IMR-90 (cell line): ENCODE measurements around the gene DHX57.

Experiments
- CEBPB ChIP-seq: IDR thresholded peaks from 2 replicates; pipeline ENCODE4 v1.6.1; 2012; ENCODE audit warnings: low read depth, low read length, improper control_type of control experiment
- CTCF ChIP-seq: conservative IDR thresholded peaks from 2 replicates; pipeline ENCODE4 v1.5.1; 2012; ENCODE audit warnings: mild to moderate bottlenecking, low read depth, low read length, improper control_type of control experiment
- POLR2A ChIP-seq: IDR thresholded peaks from 2 replicates; pipeline ENCODE4 v1.6.1; 2012; ENCODE audit warnings: mild to moderate bottlenecking, low read depth, low read length
- RAD21 ChIP-seq: IDR thresholded peaks from 2 replicates; pipeline ENCODE4 v1.6.1; 2012; ENCODE audit warnings: low read length, improper control_type of control experiment

GRCh38 chr2:38828460-38828859 lies 47.3 kb downstream of the DHX57 start:
- TF ChIP-seq CTCF (no peak), CEBPB (no peak), RAD21 (no peak), POLR2A (no peak)
